Astrocyte (in vitro differentiated cells and primary cell): ENCODE data around the gene CIDEB.

Experiments
- EZH2 ChIP-seq: IDR thresholded peaks from 2 replicates; pipeline ENCODE4 v1.6.1; 2012; ENCODE audit warnings: mild to moderate bottlenecking, low read length, inconsistent platforms; ENCODE audit not compliant: insufficient read depth
- TF ChIP-seq, protein P1 (sequence below): IDR thresholded peaks from 2 replicates; pipeline ENCODE4 v1.5.1; 2011; ENCODE audit warnings: low read depth, mild to moderate bottlenecking, inconsistent platforms, low read length, moderate library complexity; ENCODE audit not compliant: insufficient read depth

GRCh38 chr14:24283796-24284460 is 23.8 kb downstream of the CIDEB start:
- TF ChIP-seq, protein P1, sequence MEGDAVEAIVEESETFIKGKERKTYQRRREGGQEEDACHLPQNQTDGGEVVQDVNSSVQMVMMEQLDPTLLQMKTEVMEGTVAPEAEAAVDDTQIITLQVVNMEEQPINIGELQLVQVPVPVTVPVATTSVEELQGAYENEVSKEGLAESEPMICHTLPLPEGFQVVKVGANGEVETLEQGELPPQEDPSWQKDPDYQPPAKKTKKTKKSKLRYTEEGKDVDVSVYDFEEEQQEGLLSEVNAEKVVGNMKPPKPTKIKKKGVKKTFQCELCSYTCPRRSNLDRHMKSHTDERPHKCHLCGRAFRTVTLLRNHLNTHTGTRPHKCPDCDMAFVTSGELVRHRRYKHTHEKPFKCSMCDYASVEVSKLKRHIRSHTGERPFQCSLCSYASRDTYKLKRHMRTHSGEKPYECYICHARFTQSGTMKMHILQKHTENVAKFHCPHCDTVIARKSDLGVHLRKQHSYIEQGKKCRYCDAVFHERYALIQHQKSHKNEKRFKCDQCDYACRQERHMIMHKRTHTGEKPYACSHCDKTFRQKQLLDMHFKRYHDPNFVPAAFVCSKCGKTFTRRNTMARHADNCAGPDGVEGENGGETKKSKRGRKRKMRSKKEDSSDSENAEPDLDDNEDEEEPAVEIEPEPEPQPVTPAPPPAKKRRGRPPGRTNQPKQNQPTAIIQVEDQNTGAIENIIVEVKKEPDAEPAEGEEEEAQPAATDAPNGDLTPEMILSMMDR = no peak
- TF ChIP-seq EZH2 = no peak
